Gastrocnemius medialis (tissue), 4 donors: Measurements from ENCODE around the gene PARP8. TPM values are rescaled to one million over a fixed set of nuclear protein-coding genes. Genes with fewer than 3 reads are reported as not detected.
"Not testable (repeated sequence)": the region's sequence is repeated elsewhere in the genome, so short reads cannot be mapped to it uniquely, and the experiment has no call there.

Experiments used
- ATAC-seq, 2 donors: fragments of 150-250 bp; one replicate each; pipeline ENCODE4 v1.9.1; 2016
- DNase-seq, 2 donors: peaks; one replicate each; pipeline ENCODE4 v3.0.0-alpha.2; 2019
- H3K27ac ChIP-seq, 4 donors: fragments of 200-600 bp; sonication (generic); 1 replicate in 1 of 4; 2 replicates in 3 of 4; pipeline ENCODE4 v1.5.1; 2016 to 2018; ENCODE audit warnings: mild to moderate bottlenecking in 2 of 4, moderate library complexity in 1 of 4
- H3K27me3 ChIP-seq, 3 donors: fragments of 200-600 bp; sonication (generic) in 2 of 3; 1 replicate in 1 of 3; 2 replicates in 2 of 3; pipeline versions ENCODE4 v1.5.1 to v1.6.0; 2016 to 2019; ENCODE audit warnings: mild to moderate bottlenecking in 1 of 3, moderate library complexity in 1 of 3
- H3K36me3 ChIP-seq, 2 donors: fragments of 200-600 bp; sonication (generic) in 1 of 2; one replicate each; pipeline ENCODE4 v1.5.1; 2017 to 2018
- H3K4me1 ChIP-seq, 2 donors: fragments of 200-600 bp; sonication (generic) in 1 of 2; one replicate each; pipeline ENCODE4 v1.5.1; 2016 to 2017; ENCODE audit warnings: mild to moderate bottlenecking in 2 of 2
- H3K4me3 ChIP-seq, 4 donors: fragments of 200-600 bp; sonication (generic) in 3 of 4; 1 replicate in 1 of 4; 2 replicates in 3 of 4; pipeline ENCODE4 v1.5.1; 2016 to 2019; ENCODE audit warnings: mild to moderate bottlenecking in 2 of 4
- H3K9me3 ChIP-seq, 3 donors: fragments of 200-600 bp; sonication (generic) in 2 of 3; 1 replicate in 1 of 3; 2 replicates in 2 of 3; pipeline ENCODE4 v1.5.1; 2016 to 2019
- CTCF ChIP-seq, 5 experiments: fragments of 450-650 bp in 3 of 5; fragments of 200-600 bp in 2 of 5; sonication (generic) in 2 of 5; IDR thresholded peaks in 4 of 5; conservative IDR thresholded peaks in 1 of 5; 1 replicate in 4 of 5; 2 replicates in 1 of 5; pipeline ENCODE4 v1.5.1; 2016 to 2019; ENCODE audit warnings: antibody characterized with exemption in 5 of 5, mild to moderate bottlenecking in 3 of 5, moderate library complexity in 3 of 5
- POLR2A ChIP-seq, 2 donors: fragments of 450-650 bp; IDR thresholded peaks; one replicate each; pipeline ENCODE4 v1.6.1; 2017; ENCODE audit warnings: antibody characterized with exemption in 2 of 2, mild to moderate bottlenecking in 2 of 2, moderate library complexity in 2 of 2
- in situ Hi-C, 4 donors: fragments of 200-750 bp; cut with MboI; loops; one replicate each; pipeline versions ENCODE4 v1.15.0 to v1.8.0; 2017; ENCODE audit warnings: low sequenced_read_pairs in 4 of 4
- intact Hi-C: fragments of 100-400 bp; cut with DNase I; formaldehyde crosslinking; loops from one replicate; pipeline ENCODE4 v1.15.1; 2023; ENCODE audit warnings: low total_unique reads
- total RNA-seq, 4 donors: library from RNA; depleted of rRNA; stranded (reverse); fragments of >200 nt; gene quantifications; one replicate each; pipeline versions ENCODE4 v1.1.0 to v1.2.3, GENCODE V29; 2016

PARP8 gene
- total RNA-seq, 4 donors from 2014 or later: 1.0 to 1.9 (median 1.5) TPM

DNA sequence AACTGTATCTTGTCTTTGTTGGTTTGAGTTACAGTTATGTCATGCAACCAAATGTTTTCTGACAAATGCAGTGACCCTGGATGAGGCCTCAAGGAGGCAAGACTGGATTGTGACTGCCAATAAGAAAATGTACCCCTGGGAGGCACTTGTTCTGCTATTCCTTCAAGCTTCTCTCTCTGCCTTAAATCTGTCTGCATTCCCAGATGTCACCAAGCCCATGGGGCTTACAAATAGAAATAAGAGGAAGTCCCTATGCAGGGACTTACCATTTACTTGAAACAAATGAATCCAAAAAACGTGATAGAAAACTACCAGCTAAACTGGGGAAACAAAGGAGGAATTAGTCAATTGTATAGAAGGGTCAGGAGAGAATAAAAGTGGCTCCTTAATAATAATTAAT is 8.2 kb upstream of the PARP8 start:
- intact Hi-C loops: no loop called here
- ATAC-seq: no peak
- Histone ChIP-seq H3K9me3 (no peaks in the 10 kb centered on the region), H3K4me1 (no peaks in the 10 kb centered on the region), H3K36me3 (no peaks in the 10 kb centered on the region), H3K27ac (no peak overlapping the region), H3K27me3 (no peaks in the 10 kb centered on the region), H3K4me3 (no peak overlapping the region)
- in situ Hi-C loops: no loop called here
- no peak for DNase-seq
- TF ChIP-seq POLR2A (IDR thresholded peaks at IDR 0.05): no peak
- TF ChIP-seq CTCF (IDR thresholded peaks at IDR 0.05 in 4 of 5, conservative IDR thresholded peaks at IDR 0.05 in 1 of 5): no peak

- no peak overlapping the region for H3K4me3 ChIP-seq
- ATAC-seq (no peak), DNase-seq (peak in 1 of 2 donors; percentile 25)
- in situ Hi-C loops: no loop called here
- no peaks in the 10 kb centered on the region for H3K36me3 ChIP-seq
- H3K4me1 ChIP-seq: no peaks in the 10 kb centered on the region
- no peak overlapping the region for H3K27ac ChIP-seq
- H3K27me3 ChIP-seq: peaks cover 3 to 8% (median 6%) of the 10 kb centered on the region in 3 donors
- TF ChIP-seq CTCF (IDR thresholded peaks at IDR 0.05 in 4 of 5, conservative IDR thresholded peaks at IDR 0.05 in 1 of 5) (no peak), POLR2A (IDR thresholded peaks at IDR 0.05) (no peak)
- intact Hi-C loops: no loop called here
- H3K9me3 ChIP-seq: no peaks in the 10 kb centered on the region
Measured at GRCh38 chr5:50663636-50664035, 2.8 kb upstream of the PARP8 start.

- intact Hi-C loops: loop anchor here (5.0 kb wide), 1 partner anchor 77 kb away; no protein-coding TSS in a partner anchor
- no peaks in the 10 kb centered on the region for H3K36me3 ChIP-seq
- H3K4me1 ChIP-seq: no peaks in the 10 kb centered on the region
- no peaks in the 10 kb centered on the region for H3K9me3 ChIP-seq
- H3K27me3 ChIP-seq: peaks cover 3 to 8% (median 6%) of the 10 kb centered on the region in 3 donors
- no peak overlapping the region for H3K4me3 ChIP-seq
- no peak overlapping the region for H3K27ac ChIP-seq
- no peak for DNase-seq
- no peak for ATAC-seq
- in situ Hi-C loops: no loop called here
- TF ChIP-seq CTCF (IDR thresholded peaks at IDR 0.05 in 4 of 5, conservative IDR thresholded peaks at IDR 0.05 in 1 of 5): no peak
- no peak for TF ChIP-seq POLR2A (IDR thresholded peaks at IDR 0.05)
Measured at GRCh38 chr5:50665091-50665490, 1.3 kb upstream of the PARP8 start.

GRCh38 chr5:50665761-50666202 is 655 bp upstream of the PARP8 start:
- DNase-seq, H3K36me3 ChIP-seq, in situ Hi-C loops, H3K4me1 ChIP-seq, ATAC-seq, H3K9me3 ChIP-seq, H3K27me3 ChIP-seq: not testable (repeated sequence)
- peak overlapping the region in 3 of 4 donors; percentile 76 to 93 (median 90) for H3K4me3 ChIP-seq
- intact Hi-C loops: loop anchor here (5.0 kb wide), 1 partner anchor 77 kb away; no protein-coding TSS in a partner anchor
- peak overlapping the region; percentile 9 to 74 (median 26) for H3K27ac ChIP-seq

- intact Hi-C loops: loop anchor here (5.0 kb wide), 1 partner anchor 75 kb away; no protein-coding TSS in a partner anchor
- no peak for TF ChIP-seq POLR2A (IDR thresholded peaks at IDR 0.05)
- no peak for TF ChIP-seq CTCF (IDR thresholded peaks at IDR 0.05 in 4 of 5, conservative IDR thresholded peaks at IDR 0.05 in 1 of 5)
- in situ Hi-C loops: no loop called here
Measured at GRCh38 chr5:50667023-50667652, 701 bp downstream of the PARP8 start.

More at GRCh38 chr5:50667023-50667652, 701 bp downstream of the PARP8 start:
- Histone ChIP-seq H3K27ac (peak overlapping the region; percentile 52 to 74 (median 65)), H3K27me3 (peaks cover 3 to 8% (median 6%) of the 10 kb centered on the region in 3 donors), H3K4me3 (peak overlapping the region; percentile 76 to 93 (median 84)), H3K9me3 (no peaks in the 10 kb centered on the region), H3K4me1 (no peaks in the 10 kb centered on the region), H3K36me3 (no peaks in the 10 kb centered on the region)
- no peak for DNase-seq
- ATAC-seq: peak in 1 of 2 donors; percentile 39
